T-helper 1 cell treated with Interleukin-12 subunit alpha and Interleukin-12 subunit beta and Interleukin-4 antibody, amounts not matched to agents 30 ng/mL and 1 ng/mL, for 36 hours (primary cell): ENCODE measurements around the gene CGB5. TPM values are rescaled to one million over a fixed set of nuclear protein-coding genes. Genes with fewer than 3 reads are reported as not detected.

Experiments used
- intact Hi-C: fragments of 100-400 bp; cut with micrococcal nuclease; formaldehyde crosslinking; loops from one replicate; pipeline ENCODE4 v1.15.1; 2024
- total RNA-seq: library from RNA; stranded (reverse); gene quantifications from 2 replicates; pipeline ENCODE4 v1.2.3, GENCODE V29; 2022

Gene CGB5
- total RNA-seq, 1 donor from 2014 or later = not detected

- intact Hi-C loops = loop anchor here (1.0 to 5.0 kb wide), 11 partner anchors 12 to 782 kb away; partner anchors contain the start of genes C19orf73, CYTH2, FUZ and GYS1
Observed at GRCh38 chr19:49085020-49085867, 41.6 kb downstream of the CGB5 start, which contains the start of gene SNRNP70. TSS of gene SNRNP70 (plus strand) at chr19:49085451. CDS start at chr19:49086415, 964 bp downstream.

- intact Hi-C loops = loop anchor here (1.0 to 5.0 kb wide), 11 partner anchors 11 to 781 kb away; partner anchors contain the start of genes C19orf73, CYTH2, FUZ and GYS1
Observed at GRCh38 chr19:49085868-49086232, 42.2 kb downstream of the CGB5 start.

- intact Hi-C loops = loop anchor here (5.0 kb wide), 1 partner anchor 781 kb away; the partner anchor contains the start of gene PNKP
Observed at GRCh38 chr19:49086296-49086695, 42.6 kb downstream of the CGB5 start.

GRCh38 chr19:49091391-49092038 lies 47.9 kb downstream of the CGB5 start:
- intact Hi-C loops = no loop called here

- intact Hi-C loops = no loop called here
Observed at GRCh38 chr19:49092686-49093085, 49.0 kb downstream of the CGB5 start.

Other genes with a start within 250 kb of the CGB5 start
- gene BCAT2, start 232.8 kb upstream of the CGB5 start, total RNA-seq = 55.1 and 56.3 TPM in 2 replicates
- gene HSD17B14, start 207.4 kb upstream of the CGB5 start, total RNA-seq = 1.3 TPM in 2 replicates
- 1.3 and 3.2 TPM in 2 replicates for gene PLEKHA4, start 175.2 kb upstream of the CGB5 start, total RNA-seq
- gene PPP1R15A, start 171.4 kb upstream of the CGB5 start, total RNA-seq = 37.9 and 38.1 TPM in 2 replicates
- not detected in 2 replicates for gene TULP2, start 145.1 kb upstream of the CGB5 start, total RNA-seq
- 273 and 277 TPM in 2 replicates for gene NUCB1, start 143.5 kb upstream of the CGB5 start, total RNA-seq
- gene DHDH, start 110.1 kb upstream of the CGB5 start, total RNA-seq = 0.34 TPM in 1 of 2 replicates, not detected in the other
- 376 and 407 TPM in 2 replicates for gene BAX, start 89.0 kb upstream of the CGB5 start, total RNA-seq
- 1,064 and 1,113 TPM in 2 replicates for gene FTL, start 78.5 kb upstream of the CGB5 start, total RNA-seq
- gene GYS1, start 50.5 kb upstream of the CGB5 start, total RNA-seq = 67.8 and 76.2 TPM in 2 replicates
- gene RUVBL2, start 50.0 kb upstream of the CGB5 start, total RNA-seq = 87.7 and 96.1 TPM in 2 replicates
- gene LHB, start 26.8 kb upstream of the CGB5 start, total RNA-seq = not detected in 2 replicates
- not detected in 2 replicates for gene CGB3, start 19.5 kb upstream of the CGB5 start, total RNA-seq
- gene CGB2, start 12.0 kb upstream of the CGB5 start, total RNA-seq = not detected in 2 replicates
- gene CGB1, start 7.0 kb upstream of the CGB5 start, total RNA-seq = not detected in 2 replicates
- not detected in 2 replicates for gene CGB8, start 5.3 kb downstream of the CGB5 start, total RNA-seq
- not detected in 2 replicates for gene CGB7, start 13.9 kb downstream of the CGB5 start, total RNA-seq
- gene NTF4, start 21.0 kb downstream of the CGB5 start, total RNA-seq = not detected in 2 replicates
- 0.07 TPM in 1 of 2 replicates, not detected in the other for gene KCNA7, start 28.9 kb downstream of the CGB5 start, total RNA-seq
- gene SNRNP70, start 41.6 kb downstream of the CGB5 start, total RNA-seq = 233 and 234 TPM in 2 replicates
- 2.1 and 3.4 TPM in 2 replicates for gene LIN7B, start 70.5 kb downstream of the CGB5 start, total RNA-seq
- gene C19orf73, start 75.3 kb downstream of the CGB5 start, total RNA-seq = 0.98 and 1.1 TPM in 2 replicates
- 3.3 and 3.5 TPM in 2 replicates for gene PPFIA3, start 75.7 kb downstream of the CGB5 start, total RNA-seq
- not detected in 2 replicates for gene HRC, start 111.5 kb downstream of the CGB5 start, total RNA-seq
- 0.54 and 1.0 TPM in 2 replicates for gene TRPM4, start 113.9 kb downstream of the CGB5 start, total RNA-seq